Thyroid gland (tissue), 4 donors: Measurements from ENCODE around the gene PRPF8.

Experiments used
- POLR2A ChIP-seq, 2 donors: fragments of 450-650 bp; IDR thresholded peaks; one replicate each; pipeline ENCODE4 v1.6.1; 2017; ENCODE audit warnings: antibody characterized with exemption in 2 of 2, mild to moderate bottlenecking in 2 of 2, moderate library complexity in 1 of 2
- TF ChIP-seq, protein P1 (sequence below), 6 experiments: fragments of 200-600 bp in 3 of 6; fragments of 450-650 bp in 3 of 6; sonication (generic) in 3 of 6; IDR thresholded peaks; one replicate each; pipeline ENCODE4 v1.5.1; 2016 to 2019; ENCODE audit warnings: antibody characterized with exemption in 6 of 6, mild to moderate bottlenecking in 2 of 6, inconsistent platforms in 1 of 6, moderate library complexity in 1 of 6

DNA sequence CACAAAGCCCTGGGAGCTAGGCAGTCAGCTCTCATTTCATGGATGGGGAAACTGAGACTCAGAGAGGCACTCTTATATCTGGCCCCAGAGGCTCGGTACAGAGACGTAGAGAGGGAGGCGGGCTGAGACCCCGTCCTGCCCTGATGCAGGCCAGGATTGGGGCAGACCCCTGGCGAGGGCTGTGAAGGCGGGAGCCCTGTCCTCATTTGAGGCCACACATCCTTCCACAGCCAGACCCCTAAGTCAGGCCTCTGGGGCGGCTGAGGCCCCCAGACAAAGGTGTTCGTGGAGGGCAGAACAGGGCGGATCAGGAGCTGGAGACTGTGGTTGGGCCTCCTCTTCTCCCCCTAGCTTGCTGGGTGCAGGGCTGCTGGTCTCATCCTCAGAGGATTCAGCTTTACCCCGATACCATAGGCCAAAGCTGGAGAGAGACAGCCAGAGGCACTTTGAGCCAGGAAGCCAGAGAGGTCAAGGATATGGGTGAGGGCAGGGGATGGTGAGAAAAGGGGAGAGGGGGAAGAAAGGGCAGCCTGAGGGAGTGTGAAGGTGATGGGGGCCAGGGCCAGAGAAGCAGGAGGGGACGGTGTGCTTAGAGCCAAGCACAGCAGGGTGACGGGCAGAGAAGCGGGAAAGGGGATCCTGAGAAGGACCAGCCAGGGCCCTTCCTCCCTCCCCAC, 38.3 kb downstream of the PRPF8 start:
- TF ChIP-seq, protein P1, sequence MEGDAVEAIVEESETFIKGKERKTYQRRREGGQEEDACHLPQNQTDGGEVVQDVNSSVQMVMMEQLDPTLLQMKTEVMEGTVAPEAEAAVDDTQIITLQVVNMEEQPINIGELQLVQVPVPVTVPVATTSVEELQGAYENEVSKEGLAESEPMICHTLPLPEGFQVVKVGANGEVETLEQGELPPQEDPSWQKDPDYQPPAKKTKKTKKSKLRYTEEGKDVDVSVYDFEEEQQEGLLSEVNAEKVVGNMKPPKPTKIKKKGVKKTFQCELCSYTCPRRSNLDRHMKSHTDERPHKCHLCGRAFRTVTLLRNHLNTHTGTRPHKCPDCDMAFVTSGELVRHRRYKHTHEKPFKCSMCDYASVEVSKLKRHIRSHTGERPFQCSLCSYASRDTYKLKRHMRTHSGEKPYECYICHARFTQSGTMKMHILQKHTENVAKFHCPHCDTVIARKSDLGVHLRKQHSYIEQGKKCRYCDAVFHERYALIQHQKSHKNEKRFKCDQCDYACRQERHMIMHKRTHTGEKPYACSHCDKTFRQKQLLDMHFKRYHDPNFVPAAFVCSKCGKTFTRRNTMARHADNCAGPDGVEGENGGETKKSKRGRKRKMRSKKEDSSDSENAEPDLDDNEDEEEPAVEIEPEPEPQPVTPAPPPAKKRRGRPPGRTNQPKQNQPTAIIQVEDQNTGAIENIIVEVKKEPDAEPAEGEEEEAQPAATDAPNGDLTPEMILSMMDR (IDR thresholded peaks at IDR 0.05) = no peak
- TF ChIP-seq POLR2A (IDR thresholded peaks at IDR 0.05) = no peak
